Measurements from ENCODE around the gene CSAG2. TPM values are rescaled to one million over a fixed set of nuclear protein-coding genes. Genes with fewer than 3 reads are reported as not detected.
"Not testable (repeated sequence)": the region's sequence is repeated elsewhere in the genome, so short reads cannot be mapped to it uniquely, and the experiment has no call there.

The CSAG2 gene
- total RNA-seq, 1 donor from 2014 or later = not detected

GRCh38 chrX:152733261-152733975, 24.3 kb upstream of the CSAG2 start, which contains the start of the genes CSAG1 and MAGEA12:
Gene CSAG1, minus strand, starts transcription at chrX:152733721. Its CDS starts 1,261 bp downstream, at chrX:152732460.
Gene MAGEA12, plus strand, starts transcription at chrX:152733757. Its CDS starts 2,405 bp downstream, at chrX:152736162.
- intact Hi-C loops (cut with micrococcal nuclease) = no loop called here
- Histone ChIP-seq H3K4me3 (no peak within 1 kb of the TSS), H3K27me3 (ENCODE audit: low read depth) (no peaks in the 10 kb centered on the region), H3K36me3 (no peaks in the 10 kb centered on the region), H3K4me1 (no peaks in the 10 kb centered on the region), H3K27ac (replicated peaks) (no peak within 1 kb of the TSS), H3K9me3 (replicated peaks) (no peaks in the 10 kb centered on the region)
- TF ChIP-seq, protein P1, sequence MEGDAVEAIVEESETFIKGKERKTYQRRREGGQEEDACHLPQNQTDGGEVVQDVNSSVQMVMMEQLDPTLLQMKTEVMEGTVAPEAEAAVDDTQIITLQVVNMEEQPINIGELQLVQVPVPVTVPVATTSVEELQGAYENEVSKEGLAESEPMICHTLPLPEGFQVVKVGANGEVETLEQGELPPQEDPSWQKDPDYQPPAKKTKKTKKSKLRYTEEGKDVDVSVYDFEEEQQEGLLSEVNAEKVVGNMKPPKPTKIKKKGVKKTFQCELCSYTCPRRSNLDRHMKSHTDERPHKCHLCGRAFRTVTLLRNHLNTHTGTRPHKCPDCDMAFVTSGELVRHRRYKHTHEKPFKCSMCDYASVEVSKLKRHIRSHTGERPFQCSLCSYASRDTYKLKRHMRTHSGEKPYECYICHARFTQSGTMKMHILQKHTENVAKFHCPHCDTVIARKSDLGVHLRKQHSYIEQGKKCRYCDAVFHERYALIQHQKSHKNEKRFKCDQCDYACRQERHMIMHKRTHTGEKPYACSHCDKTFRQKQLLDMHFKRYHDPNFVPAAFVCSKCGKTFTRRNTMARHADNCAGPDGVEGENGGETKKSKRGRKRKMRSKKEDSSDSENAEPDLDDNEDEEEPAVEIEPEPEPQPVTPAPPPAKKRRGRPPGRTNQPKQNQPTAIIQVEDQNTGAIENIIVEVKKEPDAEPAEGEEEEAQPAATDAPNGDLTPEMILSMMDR (IDR thresholded peaks at IDR 0.05; ENCODE audit: borderline replicate concordance) = no peak
- no peak for DNase-seq

GRCh38 chrX:152725409-152725808, 16.3 kb upstream of the CSAG2 start:
- Histone ChIP-seq H3K27me3 (ENCODE audit: low read depth) (no peaks in the 10 kb centered on the region), H3K27ac (replicated peaks) (no peak overlapping the region)

GRCh38 chrX:152713815-152714787, 5.0 kb upstream of the CSAG2 start, which contains the start of gene MAGEA2B:
Gene MAGEA2B, plus strand, starts transcription at chrX:152714628. Its CDS starts 2,479 bp downstream, at chrX:152717107.
- H3K27ac ChIP-seq (replicated peaks); intact Hi-C loops (cut with micrococcal nuclease); H3K27me3 ChIP-seq (ENCODE audit: low read depth); H3K36me3 ChIP-seq; DNase-seq; H3K4me3 ChIP-seq; H3K9me3 ChIP-seq (replicated peaks); H3K4me1 ChIP-seq: not testable (repeated sequence)

More at GRCh38 chrX:152725409-152725808, 16.3 kb upstream of the CSAG2 start:
- TF ChIP-seq, protein P1 (IDR thresholded peaks at IDR 0.05; ENCODE audit: borderline replicate concordance) = no peak
- H3K4me3 ChIP-seq = no peak overlapping the region
- intact Hi-C loops (cut with micrococcal nuclease) = no loop called here
- H3K36me3 ChIP-seq = no peaks in the 10 kb centered on the region
- H3K9me3 ChIP-seq (replicated peaks) = no peaks in the 10 kb centered on the region
- no peak for DNase-seq
- no peaks in the 10 kb centered on the region for H3K4me1 ChIP-seq

DNA sequence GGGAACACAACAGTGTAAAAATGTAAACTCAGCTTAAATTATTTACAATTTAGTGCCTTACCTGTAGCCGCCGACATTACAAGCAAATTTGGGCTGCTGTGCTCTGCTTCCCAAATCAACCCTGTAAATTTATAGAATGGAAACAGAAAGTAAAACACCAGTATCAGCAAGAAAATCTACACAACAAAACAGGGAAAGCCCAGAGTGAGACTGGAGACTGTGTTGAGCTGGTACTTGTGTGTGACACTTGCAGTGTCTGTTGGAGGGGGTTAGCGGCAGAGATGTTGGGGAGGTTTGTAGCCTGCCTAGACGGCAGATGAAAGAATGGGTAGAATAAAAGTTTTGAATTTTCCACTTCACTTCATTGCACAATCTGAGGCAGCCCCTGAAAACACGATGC, 4.1 kb upstream of the CSAG2 start:
- H3K9me3 ChIP-seq (replicated peaks); DNase-seq; H3K4me3 ChIP-seq; H3K4me1 ChIP-seq; H3K27ac ChIP-seq (replicated peaks); H3K27me3 ChIP-seq (ENCODE audit: low read depth); intact Hi-C loops (cut with micrococcal nuclease); H3K36me3 ChIP-seq: not testable (repeated sequence)

- intact Hi-C loops (cut with micrococcal nuclease); H3K27ac ChIP-seq (replicated peaks); DNase-seq; H3K27me3 ChIP-seq (ENCODE audit: low read depth); H3K9me3 ChIP-seq (replicated peaks); H3K36me3 ChIP-seq; H3K4me1 ChIP-seq; H3K4me3 ChIP-seq: not testable (repeated sequence)
These were observed 2.6 kb downstream of the CSAG2 start for GRCh38 chrX:152706500-152706899.

DNA sequence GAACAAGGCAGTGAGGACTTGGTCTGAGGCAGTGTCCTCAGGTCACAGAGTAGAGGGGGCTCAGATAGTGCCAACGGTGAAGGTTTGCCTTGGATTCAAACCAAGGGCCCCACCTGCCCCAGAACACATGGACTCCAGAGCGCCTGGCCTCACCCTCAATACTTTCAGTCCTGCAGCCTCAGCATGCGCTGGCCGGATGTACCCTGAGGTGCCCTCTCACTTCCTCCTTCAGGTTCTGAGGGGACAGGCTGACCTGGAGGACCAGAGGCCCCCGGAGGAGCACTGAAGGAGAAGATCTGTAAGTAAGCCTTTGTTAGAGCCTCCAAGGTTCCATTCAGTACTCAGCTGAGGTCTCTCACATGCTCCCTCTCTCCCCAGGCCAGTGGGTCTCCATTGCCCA, 8.7 kb downstream of the CSAG2 start:
- H3K4me3 ChIP-seq; DNase-seq; H3K27ac ChIP-seq (replicated peaks); H3K27me3 ChIP-seq (ENCODE audit: low read depth); H3K9me3 ChIP-seq (replicated peaks); H3K4me1 ChIP-seq; intact Hi-C loops (cut with micrococcal nuclease); H3K36me3 ChIP-seq: not testable (repeated sequence)

GRCh38 chrX:152697952-152698931, 10.8 kb downstream of the CSAG2 start, which contains the start of gene MAGEA3:
Gene MAGEA3, plus strand, starts transcription at chrX:152698794. Its CDS starts 2,039 bp downstream, at chrX:152700833.
- H3K27ac ChIP-seq (replicated peaks); H3K36me3 ChIP-seq; intact Hi-C loops (cut with micrococcal nuclease); DNase-seq; H3K4me3 ChIP-seq; H3K27me3 ChIP-seq (ENCODE audit: low read depth); H3K4me1 ChIP-seq; H3K9me3 ChIP-seq (replicated peaks): not testable (repeated sequence)

DNA sequence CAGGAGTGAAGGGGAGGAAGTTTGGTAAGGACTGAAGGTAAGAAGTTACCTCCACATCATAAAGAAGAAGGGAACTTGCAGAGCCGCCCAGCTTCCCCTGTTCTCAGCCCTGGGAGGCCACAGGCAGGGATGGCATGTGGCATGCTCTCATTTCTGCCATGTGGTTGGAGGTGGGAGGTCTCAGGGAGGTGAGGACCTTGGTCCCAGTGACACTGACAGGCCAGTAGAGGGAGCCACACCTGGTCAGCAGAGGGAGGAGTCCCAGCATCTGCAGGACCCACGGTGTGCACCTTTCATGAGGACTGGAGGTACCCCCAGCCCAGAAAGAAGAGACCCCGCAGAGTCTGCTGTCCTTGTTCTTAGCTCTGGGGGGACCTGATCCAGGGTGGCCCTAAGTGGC, 28.1 kb downstream of the CSAG2 start:
- H3K4me1 ChIP-seq; DNase-seq; H3K27ac ChIP-seq (replicated peaks); H3K27me3 ChIP-seq (ENCODE audit: low read depth); H3K4me3 ChIP-seq; H3K9me3 ChIP-seq (replicated peaks); intact Hi-C loops (cut with micrococcal nuclease); H3K36me3 ChIP-seq: not testable (repeated sequence)

- H3K36me3 ChIP-seq; intact Hi-C loops (cut with micrococcal nuclease); H3K27ac ChIP-seq (replicated peaks); H3K9me3 ChIP-seq (replicated peaks); H3K4me3 ChIP-seq; H3K4me1 ChIP-seq; H3K27me3 ChIP-seq (ENCODE audit: low read depth); DNase-seq: not testable (repeated sequence)
These were observed 34.4 kb downstream of the CSAG2 start for GRCh38 chrX:152674652-152675051.

All from left ventricle myocardium inferior (tissue), 1 donor.